OCI-LY7 (cell line): ENCODE data around the gene SRBD1. TPM values are rescaled to one million over a fixed set of nuclear protein-coding genes. Genes with fewer than 3 reads are reported as not detected.

ENCODE experiments used
- BruUV-seq: library from RNA; stranded (reverse); fragments of 400-500 nt; replicated peaks from 2 replicates; lab custom pipeline; 2021; lab: Mats Ljungman, UMichigan
- CTCF ChIA-PET: fragments of 300-600 bp; sonication (Branson Sonifier 250); formaldehyde crosslinking; loops from one replicate; lab custom pipeline; 2022; ENCODE audit warnings: antibody characterized with exemption; ENCODE audit not compliant: unreplicated experiment; lab: Charles Lee
- POLR2A ChIA-PET: fragments of 300-600 bp; sonication (Branson Sonifier 250); formaldehyde crosslinking; loops from one replicate; lab custom pipeline; 2022; ENCODE audit warnings: antibody characterized with exemption; lab: Charles Lee
- DNase-seq: peaks from one replicate; pipeline ENCODE4 v3.0.0-alpha.2; 2015; ENCODE audit warnings: low spot score
- H2AFZ ChIP-seq: fragments of 200-600 bp; sonication (generic), shearing (Covaris generic); 2 replicates; pipeline ENCODE4 v1.6.1; 2014; ENCODE audit warnings: mild to moderate bottlenecking, antibody characterized with exemption, low read length, moderate library complexity
- H3K27ac ChIP-seq: fragments of 200-600 bp; sonication (generic); 2 replicates; pipeline ENCODE4 v1.5.1; 2014; ENCODE audit warnings: mixed run types, low read depth, mild to moderate bottlenecking, moderate library complexity, low read length, inconsistent platforms; ENCODE audit not compliant: poor library complexity, severe bottlenecking
- H3K36me3 ChIP-seq: fragments of 200-600 bp; sonication (generic); 2 replicates; pipeline ENCODE4 v1.6.1; 2014; ENCODE audit warnings: mild to moderate bottlenecking, antibody characterized with exemption, low read length, moderate library complexity, mixed read lengths; ENCODE audit not compliant: insufficient read depth
- H3K4me1 ChIP-seq: fragments of 200-600 bp; sonication (generic); 2 replicates; pipeline ENCODE4 v1.5.1; 2014; ENCODE audit warnings: mild to moderate bottlenecking, low read length; ENCODE audit not compliant: insufficient read depth, poor library complexity, severe bottlenecking
- H3K4me2 ChIP-seq: fragments of 200-600 bp; sonication (generic); 2 replicates; pipeline ENCODE4 v1.6.1; 2014; ENCODE audit warnings: mild to moderate bottlenecking, low read length
- H3K4me3 ChIP-seq: fragments of 200-600 bp; sonication (generic); 2 replicates; pipeline ENCODE4 v1.5.1; 2014; ENCODE audit warnings: mild to moderate bottlenecking, low read depth, low read length; ENCODE audit not compliant: poor library complexity, severe bottlenecking
- H3K79me2 ChIP-seq: fragments of 200-600 bp; sonication (generic); 2 replicates; pipeline ENCODE4 v1.6.1; 2016; ENCODE audit warnings: low read depth, mild to moderate bottlenecking, low read length, moderate library complexity, mixed read lengths; ENCODE audit not compliant: insufficient read depth
- H3K9me2 ChIP-seq: fragments of 200-600 bp; sonication (generic); 2 replicates; pipeline ENCODE4 v1.6.1; 2016; ENCODE audit warnings: mild to moderate bottlenecking, low read length, mixed read lengths; ENCODE audit not compliant: insufficient read depth
- H3K9me3 ChIP-seq: fragments of 200-600 bp; sonication (generic); 2 replicates; pipeline ENCODE4 v1.6.1; 2014; ENCODE audit warnings: mild to moderate bottlenecking, mixed run types, low read length, mixed read lengths
- H4K20me1 ChIP-seq: fragments of 200-600 bp; sonication (generic); 2 replicates; pipeline ENCODE4 v1.6.1; 2014; ENCODE audit warnings: mild to moderate bottlenecking, antibody characterized with exemption, low read length, moderate library complexity, mixed read lengths; ENCODE audit not compliant: insufficient read depth
- EZH2phosphoT487 ChIP-seq: fragments of 200-600 bp; sonication (generic); IDR thresholded peaks from 2 replicates; pipeline ENCODE4 v1.6.1; 2018; ENCODE audit warnings: low read depth, borderline replicate concordance, mild to moderate bottlenecking, mixed run types, antibody characterized with exemption, low read length, moderate library complexity, mixed read lengths
- intact Hi-C: fragments of 100-400 bp; cut with micrococcal nuclease; formaldehyde crosslinking; loops from one replicate; pipeline ENCODE4 v1.10.0; 2022; ENCODE audit not compliant: unreplicated experiment
- total RNA-seq, 2 experiments: library from RNA; depleted of rRNA in 1 of 2; stranded (reverse); fragments of >200 nt in 1 of 2; shearing (Covaris generic) in 1 of 2; gene quantifications; 2 replicates each; pipeline ENCODE4 v1.2.3, GENCODE V29; 2014 to 2022
- TF ChIP-seq, protein P1 (sequence below): fragments of 200-600 bp; sonication (generic); conservative IDR thresholded peaks from 2 replicates; pipeline ENCODE4 v1.5.1; 2014; ENCODE audit warnings: mild to moderate bottlenecking, antibody characterized with exemption, low read length, moderate library complexity, mixed read lengths

Gene SRBD1
- total RNA-seq, 2 experiments from 2014 or later = 13.9 to 16.0 TPM

GRCh38 chr2:45345331-45346234 lies 265.5 kb downstream of the SRBD1 start:
- no TSS peak for BruUV-seq
- no peak overlapping the region for H2AFZ ChIP-seq
- H3K79me2 ChIP-seq = no peaks in the 10 kb centered on the region
- H3K4me3 ChIP-seq = no peak overlapping the region
- no peak for TF ChIP-seq EZH2phosphoT487
- TF ChIP-seq, protein P1, sequence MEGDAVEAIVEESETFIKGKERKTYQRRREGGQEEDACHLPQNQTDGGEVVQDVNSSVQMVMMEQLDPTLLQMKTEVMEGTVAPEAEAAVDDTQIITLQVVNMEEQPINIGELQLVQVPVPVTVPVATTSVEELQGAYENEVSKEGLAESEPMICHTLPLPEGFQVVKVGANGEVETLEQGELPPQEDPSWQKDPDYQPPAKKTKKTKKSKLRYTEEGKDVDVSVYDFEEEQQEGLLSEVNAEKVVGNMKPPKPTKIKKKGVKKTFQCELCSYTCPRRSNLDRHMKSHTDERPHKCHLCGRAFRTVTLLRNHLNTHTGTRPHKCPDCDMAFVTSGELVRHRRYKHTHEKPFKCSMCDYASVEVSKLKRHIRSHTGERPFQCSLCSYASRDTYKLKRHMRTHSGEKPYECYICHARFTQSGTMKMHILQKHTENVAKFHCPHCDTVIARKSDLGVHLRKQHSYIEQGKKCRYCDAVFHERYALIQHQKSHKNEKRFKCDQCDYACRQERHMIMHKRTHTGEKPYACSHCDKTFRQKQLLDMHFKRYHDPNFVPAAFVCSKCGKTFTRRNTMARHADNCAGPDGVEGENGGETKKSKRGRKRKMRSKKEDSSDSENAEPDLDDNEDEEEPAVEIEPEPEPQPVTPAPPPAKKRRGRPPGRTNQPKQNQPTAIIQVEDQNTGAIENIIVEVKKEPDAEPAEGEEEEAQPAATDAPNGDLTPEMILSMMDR = no peak
- no peaks in the 10 kb centered on the region for H3K36me3 ChIP-seq
- H3K27ac ChIP-seq = no peak overlapping the region
- no peaks in the 10 kb centered on the region for H4K20me1 ChIP-seq
- H3K9me2 ChIP-seq = no peaks in the 10 kb centered on the region
- ChIA-PET CTCF (no interaction called here), POLR2A (interaction anchor here (0.5 to 1.1 kb wide), 4 partner anchors 10 to 854 kb away, joined by 3 read pairs; no protein-coding TSS in a partner anchor)
- intact Hi-C loops = no loop called here
- no peak overlapping the region for H3K4me2 ChIP-seq
- DNase-seq = no peak
- H3K4me1 ChIP-seq = no peaks in the 10 kb centered on the region
- H3K9me3 ChIP-seq = 0 out of 2 replicates have a peak, but pooled peaks cover 7% of the 10 kb centered on the region

GRCh38 chr2:45344502-45344901 lies 266.6 kb downstream of the SRBD1 start:
- no peaks in the 10 kb centered on the region for H3K9me2 ChIP-seq
- H4K20me1 ChIP-seq = no peaks in the 10 kb centered on the region
- H3K9me3 ChIP-seq = 0 out of 2 replicates have a peak, but pooled peaks cover 7% of the 10 kb centered on the region
- no peaks in the 10 kb centered on the region for H3K79me2 ChIP-seq
- H3K36me3 ChIP-seq = no peaks in the 10 kb centered on the region
- H3K4me3 ChIP-seq = no peak overlapping the region
- no TSS peak for BruUV-seq
- H2AFZ ChIP-seq = no peak overlapping the region
- H3K4me1 ChIP-seq = no peaks in the 10 kb centered on the region
- no peak overlapping the region for H3K27ac ChIP-seq
- intact Hi-C loops = no loop called here
- CTCF ChIA-PET = no interaction called here
- POLR2A ChIA-PET = interaction anchor here (0.6 kb wide), 1 partner anchor 77 kb away, joined by 3 read pairs; no protein-coding TSS in a partner anchor
- no peak overlapping the region for H3K4me2 ChIP-seq
- TF ChIP-seq EZH2phosphoT487 = no peak
- TF ChIP-seq, protein P1 = no peak
- no peak for DNase-seq

DNA sequence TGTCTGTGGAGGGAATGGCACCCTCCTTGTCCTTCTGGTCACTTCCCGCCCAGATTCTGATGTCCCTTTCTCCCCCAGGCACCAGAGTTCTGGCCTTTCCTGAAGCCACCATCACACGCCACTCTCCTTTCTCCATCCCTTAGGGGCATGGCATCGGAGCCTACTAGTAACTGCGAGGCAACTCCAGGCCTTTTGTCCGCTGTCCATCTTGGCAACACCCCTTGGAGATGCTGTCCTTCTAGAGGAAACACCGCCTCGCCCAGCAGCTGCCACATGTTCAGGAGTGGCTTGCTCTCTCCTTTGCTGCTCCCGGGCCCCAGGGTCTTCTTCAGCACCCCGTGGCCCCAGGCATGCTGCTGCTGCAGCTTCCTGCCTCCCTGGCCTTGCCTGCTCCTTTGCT lies 267.0 kb downstream of the SRBD1 start:
- POLR2A ChIA-PET = interaction anchor here (0.6 kb wide), 1 partner anchor 77 kb away, joined by 3 read pairs; no protein-coding TSS in a partner anchor
- Histone ChIP-seq H3K4me2 (no peak overlapping the region), H3K27ac (no peak overlapping the region), H3K9me2 (no peaks in the 10 kb centered on the region), H3K36me3 (no peaks in the 10 kb centered on the region), H3K4me1 (no peaks in the 10 kb centered on the region), H2AFZ (no peak overlapping the region), H4K20me1 (no peaks in the 10 kb centered on the region), H3K4me3 (no peak overlapping the region), H3K79me2 (no peaks in the 10 kb centered on the region), H3K9me3 (0 out of 2 replicates have a peak, but pooled peaks cover 7% of the 10 kb centered on the region)
- TF ChIP-seq, protein P1 = no peak
- TF ChIP-seq EZH2phosphoT487 = no peak
- CTCF ChIA-PET = no interaction called here
- no TSS peak for BruUV-seq
- no peak for DNase-seq
- intact Hi-C loops = no loop called here
